ENCODE data around the gene DSPP.

DSPP gene

GRCh38 chr4:87632469-87632868 is 24.1 kb downstream of the DSPP start:
- peak; percentile 33 for DNase-seq

- DNase-seq: peak; percentile 13
These were observed 24.9 kb downstream of the DSPP start for GRCh38 chr4:87633243-87633642.

DNA sequence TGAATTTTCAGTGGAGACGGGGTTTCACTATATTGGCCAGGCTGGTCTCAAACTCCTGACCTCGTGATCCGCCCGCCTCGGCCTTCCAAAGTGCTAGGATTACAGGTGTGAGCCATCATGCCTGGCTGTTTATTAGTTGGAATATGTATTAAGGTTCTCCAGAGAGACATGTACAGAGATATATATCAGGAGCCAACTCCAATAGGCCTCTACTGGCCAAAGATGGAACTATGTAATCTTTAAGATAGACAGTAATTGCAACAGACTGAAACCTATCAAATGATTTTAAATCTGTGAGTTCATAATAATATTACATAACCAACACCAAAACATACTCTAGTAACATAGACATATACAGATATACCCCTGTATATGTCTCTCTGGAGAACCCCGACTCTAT is 36.0 kb downstream of the DSPP start:
- peak; percentile 3 for DNase-seq

GRCh38 chr4:87649980-87650379 is 41.7 kb downstream of the DSPP start, which contains the start of gene DMP1:
TSS of gene DMP1 (plus strand) at chr4:87650280. CDS start at chr4:87656493, 6,213 bp downstream.
- DNase-seq: no peak

DNA sequence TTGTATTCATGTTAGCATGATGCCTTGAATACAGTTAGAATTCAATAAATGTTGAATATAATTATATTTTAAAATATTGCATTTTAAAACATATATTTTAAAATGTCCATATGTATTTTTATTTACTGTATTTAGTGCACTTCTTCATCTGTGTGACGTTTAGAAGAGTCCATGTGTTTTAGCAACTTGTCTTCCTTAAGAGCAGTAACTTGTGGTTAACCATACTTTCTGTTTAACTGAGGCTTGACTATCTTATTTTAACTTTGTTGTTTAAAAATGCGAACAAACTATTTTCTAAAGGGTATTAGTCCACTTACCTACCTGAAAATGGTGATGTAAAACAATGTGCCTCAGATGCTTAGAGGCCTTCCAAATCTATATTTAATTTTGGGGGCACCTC is 42.6 kb downstream of the DSPP start:
- no peak for DNase-seq

GRCh38 chr4:87651941-87652340 is 43.6 kb downstream of the DSPP start:
- no peak for DNase-seq

GRCh38 chr4:87654487-87655044 is 46.2 kb downstream of the DSPP start:
- peak; percentile 3 for DNase-seq

DNA sequence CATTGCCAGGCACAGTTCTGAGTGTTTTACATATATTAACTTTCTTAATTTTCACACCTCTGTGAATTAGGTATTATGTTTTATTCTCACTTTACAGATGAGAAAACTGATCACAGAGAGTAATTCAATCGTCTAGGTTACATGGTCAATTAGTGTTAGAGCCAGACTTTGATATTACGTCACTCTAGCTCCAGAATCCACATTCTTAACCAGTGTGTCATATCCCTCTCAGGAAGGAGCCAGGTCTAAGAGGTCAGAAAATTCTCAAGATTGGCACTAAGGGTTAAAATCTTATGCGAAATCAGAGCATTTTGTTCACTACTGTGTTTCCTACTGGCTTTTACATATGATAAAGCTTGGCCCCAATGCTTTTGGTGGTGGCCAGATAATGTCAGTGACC is 49.2 kb downstream of the DSPP start:
- no peak for DNase-seq

GRCh38 chr4:87659247-87659931 is 51.1 kb downstream of the DSPP start:
- DNase-seq: peak; percentile 7

DNA sequence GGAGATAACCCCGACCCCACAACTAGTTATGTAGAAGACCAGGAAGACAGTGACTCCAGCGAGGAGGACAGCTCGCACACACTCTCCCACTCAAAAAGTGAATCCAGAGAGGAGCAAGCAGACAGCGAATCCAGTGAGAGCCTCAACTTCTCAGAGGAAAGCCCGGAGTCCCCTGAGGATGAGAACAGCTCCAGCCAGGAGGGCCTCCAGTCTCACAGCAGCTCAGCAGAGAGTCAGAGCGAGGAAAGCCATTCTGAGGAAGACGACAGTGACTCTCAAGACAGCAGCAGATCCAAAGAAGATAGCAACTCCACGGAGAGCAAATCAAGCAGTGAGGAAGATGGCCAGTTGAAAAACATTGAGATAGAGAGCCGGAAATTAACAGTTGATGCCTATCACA is 54.5 kb downstream of the DSPP start:
- DNase-seq: no peak
